Ishikawa (cell line): Measurements from ENCODE around the gene UST.

ENCODE experiments used
- EP300 ChIP-seq: IDR thresholded peaks from 2 replicates; pipeline ENCODE4 v1.6.1; 2012; ENCODE audit warnings: borderline replicate concordance
- FOXM1 ChIP-seq: IDR thresholded peaks from 2 replicates; pipeline ENCODE4 v1.6.1; 2012; ENCODE audit warnings: low read depth, borderline replicate concordance
- NFIC ChIP-seq: IDR thresholded peaks from 2 replicates; pipeline ENCODE4 v1.6.1; 2012
- RAD21 ChIP-seq: IDR thresholded peaks from 2 replicates; pipeline ENCODE4 v1.6.1; 2012; ENCODE audit warnings: low read depth
- TAF1 ChIP-seq: IDR thresholded peaks from 2 replicates; pipeline ENCODE4 v1.6.1; 2012; ENCODE audit warnings: low read depth, mild to moderate bottlenecking
- TCF12 ChIP-seq: IDR thresholded peaks from 2 replicates; pipeline ENCODE4 v1.6.1; 2012; ENCODE audit warnings: low read depth
- YY1 ChIP-seq: IDR thresholded peaks from 2 replicates; pipeline ENCODE4 v1.6.1; 2012; ENCODE audit warnings: low read depth
- ZBTB7A ChIP-seq: IDR thresholded peaks from 2 replicates; pipeline ENCODE4 v1.6.1; 2012; ENCODE audit warnings: low read depth
- TF ChIP-seq, protein P1 (sequence below): IDR thresholded peaks from 2 replicates; pipeline ENCODE4 v1.6.1; 2012
- TF ChIP-seq, protein P2 (sequence below): IDR thresholded peaks from 2 replicates; pipeline ENCODE4 v1.6.1; 2012; ENCODE audit warnings: low read depth, mild to moderate bottlenecking

DNA sequence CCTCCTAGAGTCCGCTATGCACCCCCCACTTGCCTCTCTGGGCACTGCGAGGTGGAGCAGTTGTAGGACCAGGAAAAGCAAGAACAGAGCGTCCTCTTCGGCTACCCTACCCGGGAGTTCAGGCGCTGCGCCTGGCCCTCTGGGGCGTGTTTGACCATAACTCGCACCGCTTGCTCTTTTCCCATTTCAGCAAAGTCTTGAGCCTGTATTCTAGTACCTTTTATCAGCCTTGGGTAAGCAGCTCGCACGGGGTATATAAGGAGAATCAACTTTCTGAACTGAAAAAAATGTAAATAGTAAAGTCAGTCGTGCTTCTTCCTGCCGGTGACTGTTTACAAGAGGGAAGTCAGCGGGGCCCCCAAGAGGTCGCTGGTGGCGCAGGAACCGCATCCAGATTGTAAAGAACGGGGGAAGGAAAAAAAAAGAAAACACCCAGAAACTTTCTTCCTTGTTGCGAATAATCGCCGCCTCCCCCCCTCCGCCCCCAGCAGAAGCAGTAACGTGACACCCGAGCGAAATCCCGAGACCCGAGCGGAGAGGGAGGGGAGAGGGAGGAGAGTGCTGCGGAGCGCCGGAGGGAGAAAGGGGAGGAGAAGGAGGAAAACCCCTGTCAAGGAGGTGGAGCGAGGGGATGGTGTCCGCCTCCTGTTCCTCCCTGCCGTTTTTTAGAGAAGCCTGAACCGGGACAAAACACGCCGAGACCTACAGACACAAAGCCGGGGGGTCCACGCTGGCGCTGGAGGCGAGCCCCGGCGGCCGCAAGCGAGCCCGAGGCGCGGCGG, at the start of gene UST:
- TF ChIP-seq YY1 = no peak
- TF ChIP-seq, protein P1, sequence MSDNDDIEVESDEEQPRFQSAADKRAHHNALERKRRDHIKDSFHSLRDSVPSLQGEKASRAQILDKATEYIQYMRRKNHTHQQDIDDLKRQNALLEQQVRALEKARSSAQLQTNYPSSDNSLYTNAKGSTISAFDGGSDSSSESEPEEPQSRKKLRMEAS = no peak
- TF ChIP-seq RAD21 = peak; percentile 55
- TF ChIP-seq ZBTB7A = peak; percentile 19; the same call in 1 of the 2 replicates
- TF ChIP-seq, protein P2, sequence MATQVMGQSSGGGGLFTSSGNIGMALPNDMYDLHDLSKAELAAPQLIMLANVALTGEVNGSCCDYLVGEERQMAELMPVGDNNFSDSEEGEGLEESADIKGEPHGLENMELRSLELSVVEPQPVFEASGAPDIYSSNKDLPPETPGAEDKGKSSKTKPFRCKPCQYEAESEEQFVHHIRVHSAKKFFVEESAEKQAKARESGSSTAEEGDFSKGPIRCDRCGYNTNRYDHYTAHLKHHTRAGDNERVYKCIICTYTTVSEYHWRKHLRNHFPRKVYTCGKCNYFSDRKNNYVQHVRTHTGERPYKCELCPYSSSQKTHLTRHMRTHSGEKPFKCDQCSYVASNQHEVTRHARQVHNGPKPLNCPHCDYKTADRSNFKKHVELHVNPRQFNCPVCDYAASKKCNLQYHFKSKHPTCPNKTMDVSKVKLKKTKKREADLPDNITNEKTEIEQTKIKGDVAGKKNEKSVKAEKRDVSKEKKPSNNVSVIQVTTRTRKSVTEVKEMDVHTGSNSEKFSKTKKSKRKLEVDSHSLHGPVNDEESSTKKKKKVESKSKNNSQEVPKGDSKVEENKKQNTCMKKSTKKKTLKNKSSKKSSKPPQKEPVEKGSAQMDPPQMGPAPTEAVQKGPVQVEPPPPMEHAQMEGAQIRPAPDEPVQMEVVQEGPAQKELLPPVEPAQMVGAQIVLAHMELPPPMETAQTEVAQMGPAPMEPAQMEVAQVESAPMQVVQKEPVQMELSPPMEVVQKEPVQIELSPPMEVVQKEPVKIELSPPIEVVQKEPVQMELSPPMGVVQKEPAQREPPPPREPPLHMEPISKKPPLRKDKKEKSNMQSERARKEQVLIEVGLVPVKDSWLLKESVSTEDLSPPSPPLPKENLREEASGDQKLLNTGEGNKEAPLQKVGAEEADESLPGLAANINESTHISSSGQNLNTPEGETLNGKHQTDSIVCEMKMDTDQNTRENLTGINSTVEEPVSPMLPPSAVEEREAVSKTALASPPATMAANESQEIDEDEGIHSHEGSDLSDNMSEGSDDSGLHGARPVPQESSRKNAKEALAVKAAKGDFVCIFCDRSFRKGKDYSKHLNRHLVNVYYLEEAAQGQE = no peak
- TF ChIP-seq EP300 = no peak
- TF ChIP-seq FOXM1 = no peak
- no peak for TF ChIP-seq TAF1
- peak; percentile 12; the same call in 1 of the 2 replicates for TF ChIP-seq TCF12
- TF ChIP-seq NFIC = no peak
